ENCODE results near the gene RPS5. TPM values are rescaled to one million over a fixed set of nuclear protein-coding genes. Genes with fewer than 3 reads are reported as not detected.
"Not testable (repeated sequence)": the region's sequence is repeated elsewhere in the genome, so short reads cannot be mapped to it uniquely, and the experiment has no call there.

Gene RPS5
- 394 TPM for total RNA-seq
- long read RNA-seq, transcript RPS5-202 (5 exons, 1,520 nt) = minor isoform, 5 of 196 reads
- long read RNA-seq, transcript RPS5-201 (6 exons, 740 nt) = major isoform, 187 of 196 reads
- long read RNA-seq, partial matches to known transcripts = 1 of 196 reads
- long read RNA-seq, other reads (novel, unspliced or antisense) = 3 of 196 reads

- DNase-seq (ENCODE audit: low spot score) = peak; percentile 97
- intact Hi-C loops (cut with DNase I) = no loop called here
Measured at GRCh38 chr19:58386576-58387337, at the start of gene RPS5. TSS of gene RPS5 (plus strand) at chr19:58387269. CDS start at chr19:58388138, 869 bp downstream.

GRCh38 chr19:58338336-58338735 lies 48.7 kb upstream of the RPS5 start:
- intact Hi-C loops (cut with DNase I) = no loop called here
- DNase-seq (ENCODE audit: low spot score) = no peak

DNA sequence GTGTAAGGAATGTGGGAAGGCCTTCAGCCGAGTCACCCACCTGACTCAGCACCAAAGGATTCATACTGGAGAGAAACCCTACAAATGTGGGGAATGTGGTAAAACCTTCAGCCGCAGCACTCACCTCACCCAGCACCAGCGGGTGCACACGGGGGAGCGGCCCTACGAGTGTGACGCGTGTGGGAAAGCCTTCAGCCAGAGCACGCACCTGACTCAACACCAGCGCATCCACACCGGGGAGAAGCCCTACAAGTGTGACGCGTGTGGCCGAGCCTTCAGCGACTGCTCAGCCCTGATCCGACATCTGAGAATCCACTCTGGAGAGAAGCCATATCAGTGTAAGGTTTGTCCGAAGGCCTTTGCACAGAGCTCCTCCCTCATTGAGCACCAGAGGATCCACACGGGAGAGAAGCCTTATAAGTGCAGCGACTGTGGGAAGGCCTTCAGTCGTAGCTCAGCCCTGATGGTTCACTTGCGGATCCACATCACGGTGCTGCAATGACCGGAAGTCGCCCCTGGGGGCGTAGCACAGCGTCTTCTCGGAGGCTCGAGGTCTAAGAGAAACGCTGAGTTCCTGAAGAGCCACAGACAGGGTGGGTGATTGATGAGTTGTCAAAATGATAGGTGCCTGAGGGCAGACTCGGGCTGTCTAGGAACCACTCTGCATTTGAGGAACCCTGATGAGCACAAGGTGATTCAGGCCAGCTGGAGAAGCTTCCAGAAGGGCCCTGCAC lies 48.1 kb upstream of the RPS5 start:
- intact Hi-C loops (cut with DNase I) = no loop called here
- no peak for DNase-seq (ENCODE audit: low spot score)

DNA sequence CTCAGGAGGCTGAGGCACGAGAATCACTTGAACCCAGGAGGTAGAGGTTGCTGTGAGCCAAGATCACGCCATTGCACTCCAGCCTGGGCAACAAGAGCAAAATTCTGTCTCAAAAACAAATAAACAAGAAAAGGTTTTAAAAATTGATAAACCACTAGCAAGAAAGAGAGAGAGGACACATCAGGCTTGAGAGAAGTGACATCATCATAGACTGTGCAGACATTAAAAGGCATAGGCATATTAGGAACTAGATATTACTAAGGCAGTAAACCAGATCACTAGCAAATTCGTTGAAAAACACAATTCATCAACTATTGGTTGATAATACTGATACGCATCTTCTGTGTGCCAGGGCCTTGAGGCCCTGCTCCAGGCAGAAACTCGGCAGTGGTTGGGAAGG lies 41.5 kb upstream of the RPS5 start:
- DNase-seq (ENCODE audit: low spot score) = no peak
- intact Hi-C loops (cut with DNase I) = no loop called here

GRCh38 chr19:58346961-58347929 lies 39.8 kb upstream of the RPS5 start:
- no peak for DNase-seq (ENCODE audit: low spot score)
- intact Hi-C loops (cut with DNase I) = no loop called here

GRCh38 chr19:58348080-58348479 lies 39.0 kb upstream of the RPS5 start:
- DNase-seq (ENCODE audit: low spot score); intact Hi-C loops (cut with DNase I): not testable (repeated sequence)

- intact Hi-C loops (cut with DNase I) = no loop called here
- no peak for DNase-seq (ENCODE audit: low spot score)
Measured at GRCh38 chr19:58349590-58349989, 37.5 kb upstream of the RPS5 start.

GRCh38 chr19:58350001-58350861 lies 36.8 kb upstream of the RPS5 start:
- no peak for DNase-seq (ENCODE audit: low spot score)
- intact Hi-C loops (cut with DNase I) = no loop called here

DNA sequence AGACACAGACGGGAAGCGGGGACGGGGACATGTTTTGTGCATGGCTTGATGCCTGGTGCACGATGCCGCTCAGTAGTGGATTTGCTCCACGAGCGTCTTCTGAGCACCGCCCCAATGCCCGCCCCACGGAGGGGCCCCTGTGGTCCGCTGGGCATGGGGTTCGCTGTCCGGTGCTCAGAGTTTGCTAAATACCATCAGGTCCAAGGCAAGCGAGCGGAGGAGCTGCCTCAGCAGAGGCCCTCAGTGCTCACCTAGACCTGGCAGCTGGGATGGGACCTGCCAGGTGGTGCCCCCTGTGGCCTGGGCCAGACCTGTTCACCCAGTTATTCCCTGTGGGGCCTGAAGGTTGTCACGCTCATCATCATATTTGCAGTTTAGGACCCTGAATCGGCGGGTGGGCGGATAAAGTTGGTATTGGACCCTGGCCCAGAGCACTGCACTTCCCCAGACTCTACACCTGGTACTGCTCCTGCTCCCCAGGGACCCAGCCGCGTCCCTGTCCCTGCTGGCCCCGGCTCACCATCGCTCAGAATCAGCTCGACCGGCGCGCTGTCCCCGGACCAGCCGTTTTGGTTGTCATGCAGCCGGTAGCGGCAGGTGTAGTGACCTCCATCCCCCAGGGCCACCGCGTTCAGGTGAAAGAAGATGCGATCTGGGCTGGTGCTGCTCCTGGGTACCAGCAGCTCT lies 36.1 kb upstream of the RPS5 start:
- intact Hi-C loops (cut with DNase I) = no loop called here

GRCh38 chr19:58351558-58351878 lies 35.6 kb upstream of the RPS5 start:
- intact Hi-C loops (cut with DNase I) = no loop called here
- DNase-seq (ENCODE audit: low spot score) = peak; percentile 73

More for the DNA sequence above, 36.1 kb upstream of the RPS5 start:
- no peak for DNase-seq (ENCODE audit: low spot score)

DNA sequence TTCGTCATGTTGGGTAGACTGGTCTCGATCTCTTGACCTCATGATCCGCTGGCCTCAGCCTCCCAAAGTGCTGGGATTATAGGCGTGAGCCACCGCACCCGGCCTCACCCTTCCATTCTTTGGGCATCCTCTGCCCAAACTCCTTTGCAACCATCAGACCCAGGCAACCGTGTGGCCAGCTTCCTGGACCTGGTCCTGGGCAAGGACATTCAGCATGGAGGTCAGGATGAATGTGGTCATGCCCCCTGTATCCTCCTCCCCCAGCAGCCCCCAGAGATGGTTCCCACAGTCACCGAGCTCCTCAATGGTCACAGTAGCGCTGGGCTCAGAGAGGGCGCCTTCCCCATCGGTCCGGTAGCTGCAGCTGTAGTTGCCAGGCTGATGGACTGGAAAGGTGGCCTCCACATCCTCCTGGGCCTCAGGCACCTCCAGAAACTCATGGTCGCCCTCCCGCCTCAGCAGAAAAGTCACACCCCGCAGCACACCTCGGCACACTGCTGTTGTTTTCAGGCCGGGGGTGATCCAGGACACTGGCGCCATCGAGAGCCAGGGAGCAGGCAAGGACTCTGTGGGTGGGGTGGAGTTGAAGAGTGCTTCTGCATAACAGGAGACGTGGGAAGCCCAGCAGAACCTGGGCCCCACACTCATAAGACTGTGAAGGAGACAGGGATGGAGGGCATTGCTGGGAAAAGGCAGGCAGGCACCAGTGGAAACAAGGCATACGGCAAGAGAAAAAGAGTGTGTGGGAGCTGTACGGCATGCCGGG lies 34.9 kb upstream of the RPS5 start:
- intact Hi-C loops (cut with DNase I) = no loop called here
- DNase-seq (ENCODE audit: low spot score) = peak; percentile 65

DNA sequence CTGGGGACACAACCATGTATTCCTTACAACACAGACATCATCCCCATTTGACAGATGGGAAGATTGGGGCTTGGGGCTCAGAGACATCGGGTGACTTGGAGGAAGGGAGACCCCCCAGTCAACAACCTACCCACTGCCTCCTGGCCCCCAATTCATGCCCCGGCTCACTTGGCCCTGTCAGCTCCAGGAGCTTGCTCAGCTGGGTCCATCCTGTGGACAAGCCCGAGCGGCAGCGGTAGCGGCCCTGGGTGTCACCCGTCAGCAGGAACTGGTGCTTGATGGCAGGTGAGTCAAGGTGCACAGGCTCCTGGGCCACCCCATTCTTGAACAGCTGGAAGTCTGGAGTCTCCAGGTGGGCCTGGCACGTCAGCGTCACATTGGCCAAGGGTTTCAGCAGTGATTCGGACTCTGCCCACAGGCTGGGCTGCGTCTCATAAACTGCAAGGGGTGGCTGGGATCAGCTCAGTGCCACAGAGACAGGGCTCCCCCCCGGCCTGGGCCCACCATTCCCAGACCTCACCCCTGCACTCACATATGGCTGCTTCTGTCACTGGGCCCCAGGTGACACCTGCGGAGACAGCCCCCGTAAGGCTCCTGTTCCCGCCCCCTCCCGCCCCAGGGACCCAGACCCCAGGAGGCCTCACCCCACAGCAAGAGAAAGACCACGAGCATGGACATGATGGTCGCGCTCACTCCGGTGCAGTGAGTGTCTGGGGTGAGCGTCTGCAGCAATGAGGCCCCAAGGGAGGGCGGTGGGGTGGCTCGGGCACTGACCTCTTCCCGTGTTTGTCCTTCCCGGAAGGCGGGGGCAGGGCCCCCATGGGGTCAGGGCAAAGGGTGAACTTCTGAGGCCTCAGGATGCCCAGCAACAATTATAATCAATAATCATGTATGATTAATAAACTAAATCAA lies 34.1 kb upstream of the RPS5 start, which contains the start of gene A1BG:
Gene A1BG, minus strand, starts transcription at position 733 of the 912 bp plus-strand sequence. Its CDS starts 55 bp downstream, at position 678.
- intact Hi-C loops (cut with DNase I) = no loop called here
- DNase-seq (ENCODE audit: low spot score) = peak; percentile 55

DNA sequence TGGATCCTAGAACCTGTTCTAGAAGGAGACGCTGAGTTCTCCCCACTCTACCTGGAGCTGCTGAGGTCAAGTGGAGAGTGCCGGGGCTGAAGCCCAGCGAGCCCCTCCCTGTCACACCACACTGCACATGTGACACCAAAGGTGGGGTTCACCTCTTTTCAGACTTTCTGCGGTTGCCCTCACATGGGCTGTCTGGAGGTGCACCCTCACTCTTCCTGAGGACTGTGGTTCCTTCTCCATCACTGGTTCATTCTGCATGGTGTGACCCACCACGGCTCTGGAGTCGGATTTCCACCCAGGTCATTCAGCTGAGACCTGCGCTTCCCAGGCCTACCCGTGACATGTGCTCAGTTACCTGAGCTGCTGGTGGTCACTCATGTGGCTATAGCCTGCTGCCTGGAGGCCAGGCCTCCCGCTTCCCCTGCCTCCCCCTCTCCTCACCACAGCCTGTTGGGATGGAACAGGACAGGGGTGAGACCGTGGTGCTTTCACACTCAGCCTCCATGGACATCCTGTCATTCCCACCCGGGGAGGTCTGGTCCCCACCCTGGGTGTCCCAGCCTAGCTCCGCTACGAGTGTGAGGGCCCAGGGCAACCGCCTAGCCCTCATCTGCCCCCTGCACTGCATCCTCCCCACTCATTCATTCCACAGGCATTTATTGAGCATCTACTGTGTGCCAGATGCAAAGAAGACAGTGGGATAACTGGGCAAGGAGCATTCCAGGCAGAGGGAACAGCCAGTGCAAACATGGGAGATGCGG lies 33.2 kb upstream of the RPS5 start:
- intact Hi-C loops (cut with DNase I) = no loop called here
- DNase-seq (ENCODE audit: low spot score) = peak; percentile 29

- peak; percentile 66 for DNase-seq (ENCODE audit: low spot score)
- intact Hi-C loops (cut with DNase I) = no loop called here
Measured at GRCh38 chr19:58354478-58355030, 32.5 kb upstream of the RPS5 start.

DNA sequence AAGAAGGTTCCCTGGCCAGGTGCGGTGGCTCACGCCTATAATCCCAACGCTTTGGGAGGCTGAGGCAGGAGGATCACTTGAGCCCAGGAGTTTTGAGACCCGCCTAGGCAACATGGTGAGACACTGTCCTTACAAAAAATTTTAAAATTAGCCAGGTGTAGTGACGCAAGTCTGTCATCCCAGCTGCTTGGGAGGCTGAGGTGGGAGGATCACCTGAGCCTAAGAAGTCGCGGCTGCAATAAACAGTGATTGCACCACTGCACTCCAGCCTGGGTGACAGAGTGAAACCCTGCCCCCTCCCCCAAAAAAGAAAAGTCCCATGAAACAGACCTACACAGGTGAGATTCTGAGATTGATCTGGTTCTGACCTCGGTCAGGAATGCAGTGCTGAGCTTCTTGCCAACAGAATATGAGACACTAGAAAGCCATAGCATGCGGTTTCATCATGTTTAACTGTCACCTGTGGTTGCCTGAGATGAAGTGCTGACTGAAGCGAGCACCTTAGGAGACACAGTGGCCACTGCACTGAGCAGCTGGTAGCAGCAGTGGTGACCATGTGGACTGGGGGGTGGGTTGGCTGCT lies 31.8 kb upstream of the RPS5 start:
- peak; percentile 35 for DNase-seq (ENCODE audit: low spot score)

More for the DNA sequence above, 31.8 kb upstream of the RPS5 start:
- intact Hi-C loops (cut with DNase I) = no loop called here

Data from cardiac septum (tissue), 1 donor.